GM12891 (cell line): ENCODE measurements around the gene U2SURP.

Source experiments
- PAX5 ChIP-seq: IDR thresholded peaks from 2 replicates; pipeline ENCODE4 v1.6.1; 2011; ENCODE audit warnings: low read length, moderate library complexity, mild to moderate bottlenecking; ENCODE audit not compliant: insufficient read depth, severe bottlenecking
- POLR2A ChIP-seq: IDR thresholded peaks from 2 replicates; pipeline ENCODE4 v1.6.1; 2011; ENCODE audit warnings: low read depth, low read length, control low read depth
- POLR2AphosphoS5 ChIP-seq: IDR thresholded peaks from 2 replicates; pipeline ENCODE4 v1.6.1; 2011; ENCODE audit warnings: low read depth, low read length, control low read depth
- POU2F2 ChIP-seq: IDR thresholded peaks from 2 replicates; pipeline ENCODE4 v1.6.1; 2011; ENCODE audit warnings: low read depth, mild to moderate bottlenecking, control low read depth, low read length, moderate library complexity
- SPI1 ChIP-seq: IDR thresholded peaks from 2 replicates; pipeline ENCODE4 v1.6.1; 2011; ENCODE audit warnings: low read depth, low read length, control low read depth
- TAF1 ChIP-seq: IDR thresholded peaks from 2 replicates; pipeline ENCODE4 v1.6.1; 2011; ENCODE audit warnings: low read depth, low read length, control low read depth

GRCh38 chr3:143080196-143080595 is 78.8 kb downstream of the U2SURP start:
- TF ChIP-seq POLR2A = no peak
- TF ChIP-seq POLR2AphosphoS5 = no peak
- TF ChIP-seq POU2F2 = no peak
- TF ChIP-seq TAF1 = no peak
- no peak for TF ChIP-seq SPI1
- no peak for TF ChIP-seq PAX5
